ENCODE results near the gene OR1I1.

The OR1I1 gene

GRCh38 chr19:15136234-15136954 lies 54.4 kb downstream of the OR1I1 start:
- no peak for DNase-seq (ENCODE audit: low spot score)
- no peak for TF ChIP-seq CTCF (IDR thresholded peaks at IDR 0.05)
- Histone ChIP-seq H3K27ac (no peak overlapping the region), H3K4me3 (no peak overlapping the region)

- no peak overlapping the region for H3K27ac ChIP-seq
- DNase-seq (ENCODE audit: low spot score), result no peak
- no peak overlapping the region for H3K4me3 ChIP-seq
- no peak for TF ChIP-seq CTCF (IDR thresholded peaks at IDR 0.05)
Observed at GRCh38 chr19:15137777-15138176, 55.8 kb downstream of the OR1I1 start.

GRCh38 chr19:15138427-15138826 lies 56.4 kb downstream of the OR1I1 start:
- no peak for DNase-seq (ENCODE audit: low spot score)
- H3K4me3 ChIP-seq, result no peak overlapping the region
- TF ChIP-seq CTCF (IDR thresholded peaks at IDR 0.05), result no peak
- no peak overlapping the region for H3K27ac ChIP-seq

GRCh38 chr19:15141143-15141542 lies 59.1 kb downstream of the OR1I1 start:
- Histone ChIP-seq H3K27ac (no peak overlapping the region), H3K4me3 (no peak overlapping the region)
- no peak for DNase-seq (ENCODE audit: low spot score)
- TF ChIP-seq CTCF (IDR thresholded peaks at IDR 0.05), result no peak

- TF ChIP-seq CTCF (IDR thresholded peaks at IDR 0.05), result no peak
- Histone ChIP-seq H3K4me3 (no peak overlapping the region), H3K27ac (no peak overlapping the region)
- no peak for DNase-seq (ENCODE audit: low spot score)
Observed at GRCh38 chr19:15142313-15142712, 60.3 kb downstream of the OR1I1 start.

All from coronary artery (tissue), 2 donors.